B cell (primary cell): ENCODE results near the gene KCNE3. TPM values are rescaled to one million over a fixed set of nuclear protein-coding genes. Genes with fewer than 3 reads are reported as not detected.

ENCODE experiments used
- ATAC-seq: fragments of 200-7000 bp; cut with Tn5 transposase; one replicate; pipeline ENCODE4 v1.10.0; 2021; ENCODE audit warnings: low read depth, mild to moderate bottlenecking, moderate number of reproducible peaks, moderate library complexity
- CTCF ChIA-PET: fragments of 350-600 bp; sonication (Branson Sonifier 250); formaldehyde crosslinking; loops from one replicate; lab custom pipeline; 2021; ENCODE audit warnings: antibody characterized with exemption, inconsistent platforms; lab: Charles Lee
- POLR2A ChIA-PET: fragments of 350-600 bp; sonication (Branson Sonifier 250); formaldehyde crosslinking; loops from one replicate; lab custom pipeline; 2021; ENCODE audit warnings: antibody characterized with exemption; lab: Charles Lee
- DNase-seq: peaks from one replicate; pipeline ENCODE4 v3.0.0; 2013
- H2AFZ ChIP-seq: 2 replicates; pipeline ENCODE4 v1.6.1; 2012; ENCODE audit warnings: mild to moderate bottlenecking, low read depth, low read length; ENCODE audit not compliant: insufficient read depth, poor library complexity, severe bottlenecking
- H3K27ac ChIP-seq, 2 donors: 1 replicate in 1 of 2; 2 replicates in 1 of 2; pipeline ENCODE4 v1.5.1; 2012 to 2013; ENCODE audit warnings: low read length in 2 of 2, mild to moderate bottlenecking in 2 of 2, moderate library complexity in 1 of 2
- H3K27me3 ChIP-seq, 4 experiments: fragments of 200-600 bp in 1 of 4; sonication (generic) in 1 of 4; replicated peaks in 1 of 4; 1 replicate in 2 of 4; 2 replicates in 2 of 4; pipeline versions ENCODE4 v1.6.1 to v1.7.0; 2013 to 2016; ENCODE audit warnings: low read length in 3 of 4, mild to moderate bottlenecking in 2 of 4, mixed read lengths in 1 of 4, moderate library complexity in 1 of 4; ENCODE audit not compliant: insufficient read depth in 4 of 4, control insufficient read depth in 3 of 4; ENCODE audit errors: control extremely low read depth in 1 of 4
- H3K36me3 ChIP-seq, 2 experiments: replicated peaks in 1 of 2; 1 replicate in 1 of 2; 2 replicates in 1 of 2; pipeline versions ENCODE4 v1.6.1 to v1.7.1; 2013; ENCODE audit warnings: low read length in 1 of 2; ENCODE audit not compliant: insufficient read depth in 2 of 2, control insufficient read depth in 1 of 2; ENCODE audit errors: control extremely low read depth in 1 of 2, extremely low read depth in 1 of 2
- H3K4me1 ChIP-seq, 2 donors: fragments of 200-600 bp in 1 of 2; sonication (generic) in 1 of 2; 1 replicate in 1 of 2; 2 replicates in 1 of 2; pipeline versions ENCODE4 v1.5.1 to v1.6.1; 2013 to 2017; ENCODE audit warnings: low read length in 2 of 2; ENCODE audit not compliant: control insufficient read depth in 2 of 2, insufficient read depth in 2 of 2
- H3K4me2 ChIP-seq: replicated peaks from 2 replicates; pipeline ENCODE3; 2012; ENCODE audit warnings: mild to moderate bottlenecking, low read depth, low read length; ENCODE audit not compliant: poor library complexity, severe bottlenecking
- H3K4me3 ChIP-seq, 5 experiments: fragments of 200-600 bp in 1 of 5; sonication (generic) in 1 of 5; 1 replicate in 3 of 5; 2 replicates in 2 of 5; pipeline versions ENCODE4 v1.5.1 to v1.7.0; 2011 to 2016; ENCODE audit warnings: low read length in 4 of 5, mild to moderate bottlenecking in 4 of 5, low read depth in 2 of 5, control low read depth in 1 of 5, moderate library complexity in 1 of 5; ENCODE audit not compliant: insufficient read depth in 1 of 5; ENCODE audit errors: control extremely low read depth in 1 of 5, extremely low read depth in 1 of 5
- H3K79me2 ChIP-seq: fragments of 200-600 bp; sonication (generic); one replicate; pipeline ENCODE4 v1.6.0; 2016; ENCODE audit warnings: low read length; ENCODE audit not compliant: control insufficient read depth, insufficient read depth
- H3K9ac ChIP-seq: fragments of 200-600 bp; sonication (generic); 2 replicates; pipeline ENCODE4 v1.6.1; 2017; ENCODE audit warnings: mild to moderate bottlenecking, low read length, moderate library complexity
- H3K9me3 ChIP-seq, 3 donors: one replicate each; pipeline versions ENCODE4 v1.6.1 to v1.7.1; 2013; ENCODE audit warnings: low read length in 2 of 3; ENCODE audit not compliant: control insufficient read depth in 2 of 3, insufficient read depth in 1 of 3; ENCODE audit errors: control extremely low read depth in 1 of 3
- H4K20me1 ChIP-seq: 2 replicates; pipeline ENCODE4 v1.6.0; 2012; ENCODE audit warnings: mild to moderate bottlenecking, low read length; ENCODE audit not compliant: insufficient read depth, control insufficient read depth, poor library complexity, severe bottlenecking
- H3K27ac Mint-ChIP-seq: one replicate; pipeline ENCODE4 v1.8.0; 2021; ENCODE audit warnings: mixed read lengths
- H3K27me3 Mint-ChIP-seq: one replicate; pipeline ENCODE4 v1.8.0; 2021; ENCODE audit warnings: mixed read lengths
- H3K4me1 Mint-ChIP-seq: one replicate; pipeline ENCODE4 v1.8.0; 2021; ENCODE audit warnings: mixed read lengths
- H3K4me3 Mint-ChIP-seq: one replicate; pipeline ENCODE4 v1.8.0; 2021; ENCODE audit warnings: mixed read lengths
- H3K9me3 Mint-ChIP-seq: one replicate; pipeline ENCODE4 v1.8.0; 2022; ENCODE audit warnings: mixed read lengths; ENCODE audit not compliant: insufficient read depth
- EZH2 ChIP-seq: IDR thresholded peaks from 2 replicates; pipeline ENCODE4 v1.6.1; 2012; ENCODE audit warnings: borderline replicate concordance, low read depth, mild to moderate bottlenecking, moderate library complexity, low read length; ENCODE audit not compliant: insufficient read depth, poor library complexity, severe bottlenecking
- WGBS: methylation state at CpG from one replicate; pipeline ENCODE4 v1.1.5; 2013; ENCODE audit warnings: missing lambda C conversion rate; ENCODE audit not compliant: insufficient coverage; 5-methylcytosine and 5-hydroxymethylcytosine counted together
- intact Hi-C: fragments of 100-400 bp; cut with micrococcal nuclease; formaldehyde crosslinking; loops from one replicate; pipeline ENCODE4 v1.10.0; 2022
- polyA plus RNA-seq: library from polyadenylated mRNA; depleted of rRNA; stranded (reverse); fragments of >200 nt; gene quantifications from 2 replicates; pipeline ENCODE4 v1.2.3, GENCODE V29; 2012
- total RNA-seq, 2 donors: library from RNA; stranded (reverse); fragments of 120-200 nt in 1 of 2; gene quantifications; 1 replicate in 1 of 2; 2 replicates in 1 of 2; pipeline versions ENCODE4 v1.2.3 to v1.2.4, GENCODE V29; 2013 to 2022
- TF ChIP-seq, protein P1 (sequence below): fragments of 200-600 bp; IDR thresholded peaks from one replicate; pipeline ENCODE4 v1.8.0; 2022; ENCODE audit warnings: antibody characterized with exemption, mild to moderate bottlenecking

Gene KCNE3
- total and polyA plus RNA-seq, 2 donors (not counting 1 experiment from before 2014, with no cell fraction given) = 0.85 TPM; not detected in 1

DNA sequence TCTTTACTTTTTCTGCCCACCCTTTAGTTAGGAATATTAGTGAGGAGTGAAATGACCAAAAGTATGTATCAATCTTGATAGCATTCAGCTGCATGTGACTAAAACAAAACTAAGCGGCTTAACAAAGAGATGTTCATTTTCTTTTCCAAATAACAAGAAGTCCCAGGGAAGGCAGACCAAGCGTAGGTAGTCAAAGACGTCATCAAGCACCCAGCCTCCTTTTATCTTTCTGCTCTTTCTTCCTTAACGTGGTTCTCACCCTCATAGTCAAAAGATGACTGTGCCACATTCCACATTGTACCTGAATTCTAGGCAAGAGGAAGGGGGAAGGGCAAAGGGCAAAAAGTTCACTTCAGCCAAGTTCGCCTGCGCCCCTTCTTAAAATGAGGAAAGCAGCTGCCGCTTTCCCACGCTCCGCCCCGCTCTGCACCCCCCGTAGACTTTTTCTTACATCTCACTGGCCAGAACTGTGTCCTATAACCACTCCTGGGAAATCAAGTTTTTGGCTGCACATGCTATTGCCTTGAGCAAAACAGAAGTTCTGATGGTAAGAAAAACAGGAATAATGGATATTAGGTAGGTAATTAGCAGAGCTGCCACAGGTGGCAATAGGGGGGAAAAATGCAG, 54.5 kb downstream of the KCNE3 start:
- Histone ChIP-seq H3K27me3 (peaks cover 0 to 3% (median 0%) of the 10 kb centered on the region in 4 experiments), H4K20me1 (no peaks in the 10 kb centered on the region), H3K9me3 (no peaks in the 10 kb centered on the region), H3K9ac (no peak overlapping the region), H3K4me1 (no peaks in the 10 kb centered on the region), H3K4me3 (no peak overlapping the region), H2AFZ (no peak overlapping the region), H3K36me3 (no peaks in the 10 kb centered on the region), H3K79me2 (no peaks in the 10 kb centered on the region), H3K4me2 (no peak overlapping the region), H3K27ac (no peak overlapping the region)
- H3K4me3 Mint-ChIP-seq = no peak overlapping the region
- no peak for TF ChIP-seq EZH2
- TF ChIP-seq, protein P1, sequence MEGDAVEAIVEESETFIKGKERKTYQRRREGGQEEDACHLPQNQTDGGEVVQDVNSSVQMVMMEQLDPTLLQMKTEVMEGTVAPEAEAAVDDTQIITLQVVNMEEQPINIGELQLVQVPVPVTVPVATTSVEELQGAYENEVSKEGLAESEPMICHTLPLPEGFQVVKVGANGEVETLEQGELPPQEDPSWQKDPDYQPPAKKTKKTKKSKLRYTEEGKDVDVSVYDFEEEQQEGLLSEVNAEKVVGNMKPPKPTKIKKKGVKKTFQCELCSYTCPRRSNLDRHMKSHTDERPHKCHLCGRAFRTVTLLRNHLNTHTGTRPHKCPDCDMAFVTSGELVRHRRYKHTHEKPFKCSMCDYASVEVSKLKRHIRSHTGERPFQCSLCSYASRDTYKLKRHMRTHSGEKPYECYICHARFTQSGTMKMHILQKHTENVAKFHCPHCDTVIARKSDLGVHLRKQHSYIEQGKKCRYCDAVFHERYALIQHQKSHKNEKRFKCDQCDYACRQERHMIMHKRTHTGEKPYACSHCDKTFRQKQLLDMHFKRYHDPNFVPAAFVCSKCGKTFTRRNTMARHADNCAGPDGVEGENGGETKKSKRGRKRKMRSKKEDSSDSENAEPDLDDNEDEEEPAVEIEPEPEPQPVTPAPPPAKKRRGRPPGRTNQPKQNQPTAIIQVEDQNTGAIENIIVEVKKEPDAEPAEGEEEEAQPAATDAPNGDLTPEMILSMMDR = no peak
- H3K4me1 Mint-ChIP-seq = no peaks in the 10 kb centered on the region
- WGBS = 100% methylated on average over 3 of the region's 11 CpGs
- no peak overlapping the region for H3K27ac Mint-ChIP-seq
- peaks cover 26% of the 10 kb centered on the region for H3K27me3 Mint-ChIP-seq
- CTCF ChIA-PET = interaction anchor here (0.6 kb wide), 1 partner anchor 14 kb away, joined by 3 read pairs; no protein-coding TSS in a partner anchor
- POLR2A ChIA-PET = no interaction called here
- DNase-seq (no peak), ATAC-seq (no peak)
- no peaks in the 10 kb centered on the region for H3K9me3 Mint-ChIP-seq
- intact Hi-C loops = no loop called here

DNA sequence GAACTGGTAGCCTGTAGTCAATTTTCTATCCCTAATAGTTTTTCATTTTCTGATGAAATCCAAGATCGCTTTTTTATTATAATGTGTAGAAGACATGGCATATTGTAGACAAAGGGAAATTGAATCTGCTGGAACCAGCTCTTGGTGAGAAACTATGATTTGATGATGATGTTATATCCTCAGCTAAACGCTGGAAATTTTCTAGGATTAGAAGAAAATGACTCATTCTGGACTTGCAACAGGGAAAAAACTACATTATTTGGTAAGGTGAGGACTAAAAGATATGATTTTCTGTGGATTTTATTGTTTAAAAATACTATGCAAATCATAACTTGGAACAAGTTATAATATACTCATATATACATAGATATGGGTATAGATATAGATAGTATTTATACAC, 55.0 kb downstream of the KCNE3 start:
- H3K9me3 ChIP-seq = no peaks in the 10 kb centered on the region
- DNase-seq = no peak
- no peaks in the 10 kb centered on the region for H3K36me3 ChIP-seq
- no peak overlapping the region for H3K9ac ChIP-seq
- no peak overlapping the region for H3K4me2 ChIP-seq
- intact Hi-C loops = no loop called here
- Mint-ChIP-seq H3K9me3 (no peaks in the 10 kb centered on the region), H3K27me3 (peaks cover 30% of the 10 kb centered on the region), H3K27ac (no peak overlapping the region), H3K4me3 (no peak overlapping the region), H3K4me1 (no peaks in the 10 kb centered on the region)
- CTCF ChIA-PET = interaction anchor here (1.0 kb wide), 1 partner anchor 22 kb away, joined by 3 read pairs; no protein-coding TSS in a partner anchor
- POLR2A ChIA-PET = no interaction called here
- ATAC-seq = no peak
- no peaks in the 10 kb centered on the region for H3K79me2 ChIP-seq
- H3K27me3 ChIP-seq = peaks cover 0 to 3% (median 0%) of the 10 kb centered on the region in 4 experiments
- H3K4me1 ChIP-seq = no peaks in the 10 kb centered on the region
- H3K27ac ChIP-seq = no peak overlapping the region
- H4K20me1 ChIP-seq = no peaks in the 10 kb centered on the region
- H2AFZ ChIP-seq = no peak overlapping the region
- no CpG with 5 or more reads among the region's 2 CpGs for WGBS
- H3K4me3 ChIP-seq = no peak overlapping the region
- TF ChIP-seq, protein P1 = no peak
- no peak for TF ChIP-seq EZH2
